Parathyroid adenoma (tissue), 2 donors: ENCODE results near the gene SCARF2.
A peak's percentile ranks its signal among the peaks of the same experiment; 100 is the strongest.

Experiments used
- H2AFZ ChIP-seq: fragments of 300-600 bp; sonication (generic); one replicate; pipeline ENCODE4 v1.7.0; 2017; ENCODE audit warnings: antibody characterized with exemption, mild to moderate bottlenecking
- H3K27ac ChIP-seq: fragments of 300-600 bp; sonication (generic); one replicate; pipeline ENCODE4 v1.7.0; 2017
- H3K27me3 ChIP-seq: fragments of 300-600 bp; sonication (generic); one replicate; pipeline ENCODE4 v1.7.0; 2017; ENCODE audit warnings: low read length; ENCODE audit not compliant: control insufficient read depth, insufficient read depth
- H3K36me3 ChIP-seq: fragments of 300-600 bp; sonication (generic); one replicate; pipeline ENCODE4 v1.7.0; 2017; ENCODE audit warnings: low read length; ENCODE audit not compliant: control insufficient read depth, insufficient read depth
- H3K4me1 ChIP-seq: fragments of 300-600 bp; sonication (generic); one replicate; pipeline ENCODE4 v1.7.0; 2017; ENCODE audit warnings: control low read depth
- H3K4me2 ChIP-seq: fragments of 300-600 bp; sonication (generic); one replicate; pipeline ENCODE4 v1.7.0; 2017; ENCODE audit warnings: low read length
- H3K4me3 ChIP-seq: fragments of 300-600 bp; sonication (generic); one replicate; pipeline ENCODE4 v1.7.0; 2017; ENCODE audit warnings: low read depth, low read length
- H3K79me2 ChIP-seq: fragments of 300-600 bp; sonication (generic); one replicate; pipeline ENCODE4 v1.7.0; 2017; ENCODE audit warnings: control low read depth
- H3K9ac ChIP-seq: fragments of 300-600 bp; sonication (generic); one replicate; pipeline ENCODE4 v1.7.0; 2017; ENCODE audit warnings: mild to moderate bottlenecking
- H3K9me3 ChIP-seq: fragments of 300-600 bp; sonication (generic); one replicate; pipeline ENCODE4 v1.7.0; 2017; ENCODE audit warnings: low read length; ENCODE audit not compliant: control insufficient read depth
- CTCF ChIP-seq: fragments of 300-600 bp; sonication (generic); IDR thresholded peaks from one replicate; pipeline ENCODE4 v1.7.0; 2017; ENCODE audit warnings: antibody characterized with exemption, mild to moderate bottlenecking
- donor health status: primary hyperparathyroidism.

SCARF2 gene

GRCh38 chr22:20439928-20440575, 2.4 kb upstream of the SCARF2 start:
- Histone ChIP-seq H3K27me3 (no peaks in the 10 kb centered on the region), H3K4me1 (no peaks in the 10 kb centered on the region), H3K9ac (no peak overlapping the region), H3K36me3 (no peaks in the 10 kb centered on the region), H3K9me3 (no peaks in the 10 kb centered on the region), H3K27ac (no peak overlapping the region), H3K4me2 (no peak overlapping the region), H3K4me3 (no peak overlapping the region), H3K79me2 (no peaks in the 10 kb centered on the region), H2AFZ (no peak overlapping the region)
- TF ChIP-seq CTCF, result no peak

- H3K9ac ChIP-seq, result no peak overlapping the region
- H3K4me3 ChIP-seq, result no peak overlapping the region
- no peak overlapping the region for H3K4me2 ChIP-seq
- no peak for TF ChIP-seq CTCF
- H3K9me3 ChIP-seq, result no peaks in the 10 kb centered on the region
- no peaks in the 10 kb centered on the region for H3K27me3 ChIP-seq
- H3K27ac ChIP-seq, result no peak overlapping the region
- no peaks in the 10 kb centered on the region for H3K36me3 ChIP-seq
- H2AFZ ChIP-seq, result no peak overlapping the region
- H3K4me1 ChIP-seq, result no peaks in the 10 kb centered on the region
- no peaks in the 10 kb centered on the region for H3K79me2 ChIP-seq
Observed at GRCh38 chr22:20439556-20439927, 1.9 kb upstream of the SCARF2 start.

GRCh38 chr22:20438678-20439492, 1.3 kb upstream of the SCARF2 start:
- Histone ChIP-seq H3K36me3 (no peaks in the 10 kb centered on the region), H3K27ac (no peak overlapping the region), H3K4me3 (no peak overlapping the region), H3K27me3 (no peaks in the 10 kb centered on the region), H3K79me2 (no peaks in the 10 kb centered on the region), H2AFZ (no peak overlapping the region), H3K4me2 (no peak overlapping the region), H3K4me1 (no peaks in the 10 kb centered on the region), H3K9ac (no peak overlapping the region), H3K9me3 (no peaks in the 10 kb centered on the region)
- TF ChIP-seq CTCF, result no peak

- H3K79me2 ChIP-seq, result no peaks in the 10 kb centered on the region
- H3K9ac ChIP-seq, result no peak overlapping the region
- peak overlapping the region; percentile 29 for H3K4me3 ChIP-seq
- no peaks in the 10 kb centered on the region for H3K36me3 ChIP-seq
- H3K27ac ChIP-seq, result no peak overlapping the region
- no peak for TF ChIP-seq CTCF
- no peaks in the 10 kb centered on the region for H3K9me3 ChIP-seq
- no peaks in the 10 kb centered on the region for H3K27me3 ChIP-seq
- no peaks in the 10 kb centered on the region for H3K4me1 ChIP-seq
- H3K4me2 ChIP-seq, result no peak overlapping the region
- H2AFZ ChIP-seq, result no peak overlapping the region
Observed at GRCh38 chr22:20438427-20438677, 727 bp upstream of the SCARF2 start.
